K562 (cell line): Measurements from ENCODE around the gene RGS21.

ENCODE experiments used
- EZH2 ChIP-seq: IDR thresholded peaks from 2 replicates; pipeline ENCODE4 v1.6.1; 2012; ENCODE audit warnings: low read depth, mild to moderate bottlenecking, inconsistent platforms, low read length, borderline replicate concordance
- KLF16 ChIP-seq: IDR thresholded peaks from 2 replicates; pipeline ENCODE4 v1.6.1; 2016; ENCODE audit warnings: antibody characterized with exemption
- NR3C1 ChIP-seq: sonication (generic); formaldehyde crosslinking; IDR thresholded peaks from 2 replicates; pipeline ENCODE4 v1.8.1; 2022; ENCODE audit warnings: missing genetic modification reagents
- POLR2A ChIP-seq: fragments of 450-650 bp; conservative IDR thresholded peaks from 2 replicates; pipeline ENCODE4 v1.6.1; 2016
- ZNF324 ChIP-seq: fragments of 250-450 bp; sonication (Bioruptor Pico); IDR thresholded peaks from 2 replicates; pipeline ENCODE4 v1.4.0; 2020; ENCODE audit warnings: mild to moderate bottlenecking

GRCh38 chr1:192395211-192395610 lies 78.4 kb downstream of the RGS21 start:
- TF ChIP-seq KLF16 (no peak), NR3C1 (CRISPR knock-in tag) (no peak), ZNF324 (no peak), POLR2A (no peak), EZH2 (no peak)
